Neural cell (in vitro differentiated cells): ENCODE data around the gene CCM2L. TPM values are rescaled to one million over a fixed set of nuclear protein-coding genes. Genes with fewer than 3 reads are reported as not detected.

ENCODE experiments used
- H2AFZ ChIP-seq: fragments of 200-600, 300-800 bp; sonication (generic), shearing (Covaris generic); 2 replicates; pipeline ENCODE4 v1.6.0; 2014; ENCODE audit warnings: low read depth, mild to moderate bottlenecking, antibody characterized with exemption, low read length, moderate library complexity
- H3F3A ChIP-seq: fragments of 200-600 bp; shearing (Covaris generic); 2 replicates; pipeline ENCODE4 v1.6.1; 2016; ENCODE audit warnings: mild to moderate bottlenecking, moderate library complexity, mixed read lengths, antibody characterized with exemption, low read length; ENCODE audit not compliant: insufficient read depth, poor library complexity, severe bottlenecking
- H3K27ac ChIP-seq: fragments of 200-600, 300-800 bp; sonication (generic), shearing (Covaris generic); 2 replicates; pipeline ENCODE4 v1.5.1; 2014; ENCODE audit warnings: mild to moderate bottlenecking, low read length, moderate library complexity
- H3K27me3 ChIP-seq: fragments of 300-800, 200-600 bp; sonication (generic), shearing (Covaris generic); 2 replicates; pipeline ENCODE4 v1.6.0; 2014; ENCODE audit warnings: mild to moderate bottlenecking, low read depth, low read length, moderate library complexity; ENCODE audit not compliant: insufficient read depth
- H3K36me3 ChIP-seq: fragments of 300-800, 200-600 bp; sonication (generic), shearing (Covaris generic); 2 replicates; pipeline ENCODE4 v1.5.1; 2014; ENCODE audit warnings: mild to moderate bottlenecking, antibody characterized with exemption, low read length, moderate library complexity; ENCODE audit not compliant: insufficient read depth
- H3K4me2 ChIP-seq: fragments of 300-800, 200-600 bp; sonication (generic), shearing (Covaris generic); 2 replicates; pipeline ENCODE4 v1.6.0; 2014; ENCODE audit warnings: mild to moderate bottlenecking, low read length
- H3K4me3 ChIP-seq: fragments of 300-800, 200-600 bp; sonication (generic), shearing (Covaris generic); 2 replicates; pipeline ENCODE4 v1.5.1; 2014; ENCODE audit warnings: mild to moderate bottlenecking, low read length, moderate library complexity
- H3K79me2 ChIP-seq: fragments of 200-600 bp; shearing (Covaris generic); replicated peaks from 2 replicates; pipeline ENCODE4 v1.6.0; 2014; ENCODE audit warnings: mild to moderate bottlenecking, low read length, moderate library complexity; ENCODE audit not compliant: insufficient read depth
- H3K9ac ChIP-seq: fragments of 300-800, 200-600 bp; sonication (generic), shearing (Covaris generic); 2 replicates; pipeline ENCODE4 v1.6.1; 2016; ENCODE audit warnings: mild to moderate bottlenecking, low read length, mixed read lengths
- H3K9me2 ChIP-seq: fragments of 200-600 bp; shearing (Covaris generic); 2 replicates; pipeline ENCODE4 v1.6.1; 2016; ENCODE audit warnings: mild to moderate bottlenecking, low read length, mixed read lengths; ENCODE audit not compliant: insufficient read depth
- H3K9me3 ChIP-seq: fragments of 200-600, 300-800 bp; sonication (generic), shearing (Covaris generic); 2 replicates; pipeline ENCODE4 v1.6.1; 2016; ENCODE audit warnings: mild to moderate bottlenecking, mixed run types, low read length, moderate library complexity, mixed read lengths
- H4K20me1 ChIP-seq: fragments of 200-600 bp; shearing (Covaris generic); 2 replicates; pipeline ENCODE4 v1.6.1; 2016; ENCODE audit warnings: mild to moderate bottlenecking, mixed run types; ENCODE audit not compliant: insufficient read depth
- CTCF ChIP-seq: fragments of 450-650 bp; IDR thresholded peaks from 2 replicates; pipeline ENCODE4 v1.5.1; 2014; ENCODE audit warnings: antibody characterized with exemption, mild to moderate bottlenecking, moderate library complexity; ENCODE audit not compliant: poor library complexity, severe bottlenecking
- EP300 ChIP-seq: fragments of 450-650 bp; conservative IDR thresholded peaks from 2 replicates; pipeline ENCODE4 v1.6.1; 2014; ENCODE audit warnings: antibody characterized with exemption, mild to moderate bottlenecking, moderate library complexity; ENCODE audit not compliant: poor library complexity, severe bottlenecking
- EZH2 ChIP-seq: fragments of 200-600, 300-800 bp; shearing (Covaris generic), sonication (generic); IDR thresholded peaks from 2 replicates; pipeline ENCODE4 v1.6.1; 2014; ENCODE audit warnings: antibody characterized with exemption, low read length, borderline replicate concordance, mild to moderate bottlenecking; ENCODE audit not compliant: insufficient read depth, poor library complexity, severe bottlenecking
- MXI1 ChIP-seq: fragments of 450-650 bp; conservative IDR thresholded peaks from 2 replicates; pipeline ENCODE4 v1.6.1; 2014; ENCODE audit warnings: antibody characterized with exemption, mild to moderate bottlenecking; ENCODE audit not compliant: poor library complexity, severe bottlenecking
- POLR2AphosphoS5 ChIP-seq: IDR thresholded peaks from 2 replicates; pipeline ENCODE4 v1.6.1; 2012
- RAD21 ChIP-seq: fragments of 450-650 bp; conservative IDR thresholded peaks from 2 replicates; pipeline ENCODE4 v1.6.1; 2014; ENCODE audit warnings: antibody characterized with exemption, mild to moderate bottlenecking, moderate library complexity
- SMC3 ChIP-seq: fragments of 450-650 bp; conservative IDR thresholded peaks from 2 replicates; pipeline ENCODE4 v1.6.1; 2014; ENCODE audit warnings: antibody characterized with exemption, mild to moderate bottlenecking, moderate library complexity; ENCODE audit not compliant: poor library complexity
- TAF1 ChIP-seq: IDR thresholded peaks from 2 replicates; pipeline ENCODE4 v1.6.1; 2012; ENCODE audit warnings: low read depth
- polyA plus RNA-seq: library from polyadenylated mRNA; depleted of rRNA; stranded (reverse); fragments of >200 nt; gene quantifications from 2 replicates; pipeline ENCODE4 v1.2.3, GENCODE V29; 2014
- TF ChIP-seq, protein P1 (sequence below): IDR thresholded peaks from 2 replicates; pipeline ENCODE4 v1.6.1; 2012; ENCODE audit warnings: borderline replicate concordance

Gene CCM2L
- polyA plus RNA-seq, 1 donor from 2014 or later, result 3.0 TPM

- TF ChIP-seq RAD21, result no peak
- TF ChIP-seq EP300, result no peak
- no peak for TF ChIP-seq MXI1
- TF ChIP-seq, protein P1, sequence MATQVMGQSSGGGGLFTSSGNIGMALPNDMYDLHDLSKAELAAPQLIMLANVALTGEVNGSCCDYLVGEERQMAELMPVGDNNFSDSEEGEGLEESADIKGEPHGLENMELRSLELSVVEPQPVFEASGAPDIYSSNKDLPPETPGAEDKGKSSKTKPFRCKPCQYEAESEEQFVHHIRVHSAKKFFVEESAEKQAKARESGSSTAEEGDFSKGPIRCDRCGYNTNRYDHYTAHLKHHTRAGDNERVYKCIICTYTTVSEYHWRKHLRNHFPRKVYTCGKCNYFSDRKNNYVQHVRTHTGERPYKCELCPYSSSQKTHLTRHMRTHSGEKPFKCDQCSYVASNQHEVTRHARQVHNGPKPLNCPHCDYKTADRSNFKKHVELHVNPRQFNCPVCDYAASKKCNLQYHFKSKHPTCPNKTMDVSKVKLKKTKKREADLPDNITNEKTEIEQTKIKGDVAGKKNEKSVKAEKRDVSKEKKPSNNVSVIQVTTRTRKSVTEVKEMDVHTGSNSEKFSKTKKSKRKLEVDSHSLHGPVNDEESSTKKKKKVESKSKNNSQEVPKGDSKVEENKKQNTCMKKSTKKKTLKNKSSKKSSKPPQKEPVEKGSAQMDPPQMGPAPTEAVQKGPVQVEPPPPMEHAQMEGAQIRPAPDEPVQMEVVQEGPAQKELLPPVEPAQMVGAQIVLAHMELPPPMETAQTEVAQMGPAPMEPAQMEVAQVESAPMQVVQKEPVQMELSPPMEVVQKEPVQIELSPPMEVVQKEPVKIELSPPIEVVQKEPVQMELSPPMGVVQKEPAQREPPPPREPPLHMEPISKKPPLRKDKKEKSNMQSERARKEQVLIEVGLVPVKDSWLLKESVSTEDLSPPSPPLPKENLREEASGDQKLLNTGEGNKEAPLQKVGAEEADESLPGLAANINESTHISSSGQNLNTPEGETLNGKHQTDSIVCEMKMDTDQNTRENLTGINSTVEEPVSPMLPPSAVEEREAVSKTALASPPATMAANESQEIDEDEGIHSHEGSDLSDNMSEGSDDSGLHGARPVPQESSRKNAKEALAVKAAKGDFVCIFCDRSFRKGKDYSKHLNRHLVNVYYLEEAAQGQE, result no peak
- TF ChIP-seq SMC3, result no peak
- TF ChIP-seq CTCF, result no peak
- TF ChIP-seq EZH2, result no peak
- no peak for TF ChIP-seq TAF1
- TF ChIP-seq POLR2AphosphoS5, result no peak
- Histone ChIP-seq H3K4me2 (no peak overlapping the region), H3K4me3 (no peak overlapping the region), H3K27ac (no peak overlapping the region), H3K9ac (no peak overlapping the region), H3K9me3 (no peaks in the 10 kb centered on the region), H3K36me3 (no peaks in the 10 kb centered on the region), H3K9me2 (no peaks in the 10 kb centered on the region), H3K79me2 (peaks cover 30% of the 10 kb centered on the region), H2AFZ (no peak overlapping the region), H3F3A (no peaks in the 10 kb centered on the region), H4K20me1 (peaks cover 3% of the 10 kb centered on the region), H3K27me3 (no peaks in the 10 kb centered on the region)
Measured at GRCh38 chr20:31975874-31976273, 34.4 kb upstream of the CCM2L start.

DNA sequence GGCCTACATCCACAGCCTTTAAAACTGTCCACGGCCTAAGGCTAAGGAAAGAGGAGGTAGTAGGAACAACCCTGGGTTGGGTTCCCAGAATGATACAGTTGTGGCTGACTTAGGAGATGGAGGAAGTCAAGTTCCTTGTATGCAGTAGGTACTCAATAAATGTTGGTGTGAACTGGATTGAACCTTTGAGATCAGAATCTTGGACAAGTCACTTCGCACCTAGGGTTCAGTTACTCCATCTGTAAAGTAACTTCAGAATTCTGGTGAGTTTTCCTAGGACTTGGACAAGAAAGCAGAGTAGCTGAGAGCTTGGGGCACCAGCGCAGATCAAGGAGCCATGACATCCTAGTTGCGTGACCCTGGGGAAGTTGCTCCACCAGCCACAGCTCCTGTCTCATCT lies 33.2 kb upstream of the CCM2L start:
- peaks cover 3% of the 10 kb centered on the region for H4K20me1 ChIP-seq
- no peaks in the 10 kb centered on the region for H3K36me3 ChIP-seq
- H3K27me3 ChIP-seq, result no peaks in the 10 kb centered on the region
- no peaks in the 10 kb centered on the region for H3K9me2 ChIP-seq
- no peak overlapping the region for H3K4me3 ChIP-seq
- peaks cover 21% of the 10 kb centered on the region for H3K79me2 ChIP-seq
- no peaks in the 10 kb centered on the region for H3K9me3 ChIP-seq
- H2AFZ ChIP-seq, result no peak overlapping the region
- no peaks in the 10 kb centered on the region for H3F3A ChIP-seq
- H3K4me2 ChIP-seq, result no peak overlapping the region
- H3K27ac ChIP-seq, result no peak overlapping the region
- TF ChIP-seq EP300, result no peak
- no peak for TF ChIP-seq EZH2
- no peak for TF ChIP-seq POLR2AphosphoS5
- TF ChIP-seq CTCF, result no peak
- TF ChIP-seq RAD21, result no peak
- TF ChIP-seq, protein P1, result no peak
- no peak for TF ChIP-seq SMC3
- TF ChIP-seq MXI1, result no peak
- TF ChIP-seq TAF1, result no peak
- no peak overlapping the region for H3K9ac ChIP-seq
